ENCODE data around the gene PIP4K2C.
"Not testable (repeated sequence)": the region's sequence is repeated elsewhere in the genome, so short reads cannot be mapped to it uniquely, and the experiment has no call there.

Gene PIP4K2C

GRCh38 chr12:57632073-57632957 lies 41.3 kb downstream of the PIP4K2C start:
- peaks cover 12% of the 10 kb centered on the region for H3K4me1 ChIP-seq (ENCODE audit: insufficient read depth, low read length)
- peak overlapping the region; percentile 59 for H3K4me3 ChIP-seq (ENCODE audit: low read length)
- under 1% methylated on average over 67 of the region's 67 CpGs for WGBS
- H3K27ac ChIP-seq (ENCODE audit: low read depth, low read length), result no peak overlapping the region
- peaks cover 82% of the 10 kb centered on the region for H3K27me3 ChIP-seq (ENCODE audit: insufficient read depth, low read length)
- H3K9ac ChIP-seq (ENCODE audit: low read depth, low read length), result 0 out of 2 replicates have a peak overlapping the region, but pooled peaks have one; percentile 55
- no peaks in the 10 kb centered on the region for H3K9me3 ChIP-seq (ENCODE audit: insufficient read depth, low read depth, low read length)
- no peaks in the 10 kb centered on the region for H3K36me3 ChIP-seq (ENCODE audit: insufficient read depth, low read length)

DNA sequence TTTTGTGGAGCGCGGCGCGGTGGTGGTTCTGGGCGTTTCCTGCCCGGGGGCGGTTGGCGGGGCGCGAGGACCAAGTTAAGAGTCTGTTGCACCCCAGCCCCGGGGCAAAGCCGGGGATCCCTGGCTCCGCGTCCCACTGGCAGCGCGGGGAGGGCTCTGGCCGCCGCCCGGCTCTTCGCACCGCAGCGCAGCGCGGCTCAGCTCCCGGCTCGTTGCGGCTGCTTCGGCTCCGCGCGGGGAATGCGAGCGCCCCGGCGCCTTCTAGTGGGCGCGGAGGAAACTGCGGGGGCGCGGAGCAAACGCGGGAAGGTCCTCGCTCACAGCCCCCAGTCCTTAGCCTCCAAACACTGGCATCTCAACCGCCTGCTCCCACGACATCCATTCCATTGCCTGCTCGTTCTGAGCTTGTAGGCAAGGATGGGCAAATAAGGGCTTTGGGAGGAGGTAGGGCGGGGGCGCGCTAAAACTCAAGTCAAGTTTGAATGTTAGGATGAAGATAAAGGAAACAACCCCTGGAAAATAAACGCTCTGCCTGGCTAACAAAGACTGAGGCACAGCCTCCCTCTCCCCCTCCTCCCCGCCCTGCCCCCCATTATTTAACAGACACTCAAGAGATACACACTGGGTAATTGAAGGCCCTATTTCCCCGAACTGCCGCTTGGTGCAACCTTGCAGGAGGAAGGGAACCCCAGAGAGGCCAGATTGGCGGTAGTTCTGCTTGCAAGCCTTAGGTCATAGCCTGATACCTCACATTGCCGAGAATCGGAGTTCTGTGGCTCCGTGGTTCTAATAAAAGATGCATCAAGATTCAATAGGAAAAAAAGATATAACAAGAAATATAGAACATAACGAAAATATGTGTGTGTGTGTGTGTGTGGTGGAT lies 42.2 kb downstream of the PIP4K2C start, which contains the start of gene B4GALNT1:
B4GALNT1 (minus strand) TSS at position 244 of the 883 bp plus-strand sequence. CDS start 1,069 bp downstream, outside the sequence.
- peaks cover 73% of the 10 kb centered on the region for H3K27me3 ChIP-seq (ENCODE audit: insufficient read depth, low read length)
- peak within 1 kb of the TSS; percentile 59 for H3K4me3 ChIP-seq (ENCODE audit: low read length)
- 0 out of 2 replicates have a peak within 1 kb of the TSS, but pooled peaks have one; percentile 55 for H3K9ac ChIP-seq (ENCODE audit: low read depth, low read length)
- WGBS, result 5% methylated on average over 56 of the region's 58 CpGs
- no peaks in the 10 kb centered on the region for H3K9me3 ChIP-seq (ENCODE audit: insufficient read depth, low read depth, low read length)
- H3K36me3 ChIP-seq (ENCODE audit: insufficient read depth, low read length), result no peaks in the 10 kb centered on the region
- no peak within 1 kb of the TSS for H3K27ac ChIP-seq (ENCODE audit: low read depth, low read length)
- peaks cover 9% of the 10 kb centered on the region for H3K4me1 ChIP-seq (ENCODE audit: insufficient read depth, low read length)

DNA sequence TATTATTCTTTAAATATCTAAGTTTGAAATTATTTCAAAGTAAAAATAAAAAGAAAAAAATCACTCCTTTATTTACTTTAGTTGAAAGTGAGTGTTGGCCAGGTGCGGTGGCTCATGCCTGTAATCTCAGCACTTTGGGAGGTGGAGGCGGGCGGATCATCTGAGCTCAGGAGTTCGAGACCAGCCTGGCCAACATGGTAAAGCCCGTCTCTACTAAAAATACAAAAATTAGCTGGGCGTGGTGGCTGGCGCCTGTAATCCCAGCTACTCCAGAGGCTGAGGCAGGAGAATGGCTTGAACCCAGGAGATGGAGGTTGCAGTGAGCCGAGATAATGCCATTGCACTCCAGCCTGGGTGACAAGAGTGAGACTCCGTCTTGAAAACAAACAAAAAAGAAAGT lies 45.7 kb downstream of the PIP4K2C start:
- not testable (repeated sequence) for H3K27ac ChIP-seq (ENCODE audit: low read depth, low read length)
- 89% methylated on average over 9 of the region's 9 CpGs for WGBS

GRCh38 chr12:57637364-57637763 lies 46.4 kb downstream of the PIP4K2C start:
- H3K9ac ChIP-seq (ENCODE audit: low read depth, low read length), result no peak overlapping the region
- H3K27ac ChIP-seq (ENCODE audit: low read depth, low read length), result no peak overlapping the region
- H3K4me3 ChIP-seq (ENCODE audit: low read length), result no peak overlapping the region
- peaks cover 32% of the 10 kb centered on the region for H3K27me3 ChIP-seq (ENCODE audit: insufficient read depth, low read length)
- WGBS, result 84% methylated on average over 2 of the region's 3 CpGs
- no peaks in the 10 kb centered on the region for H3K36me3 ChIP-seq (ENCODE audit: insufficient read depth, low read length)
- peaks cover 11% of the 10 kb centered on the region; the same call in 1 of the 2 replicates for H3K4me1 ChIP-seq (ENCODE audit: insufficient read depth, low read length)
- H3K9me3 ChIP-seq (ENCODE audit: insufficient read depth, low read depth, low read length), result peaks cover under 1% of the 10 kb centered on the region; the same call in 1 of the 2 replicates

More for the DNA sequence above, 45.7 kb downstream of the PIP4K2C start:
- H3K4me1 ChIP-seq (ENCODE audit: insufficient read depth, low read length); H3K36me3 ChIP-seq (ENCODE audit: insufficient read depth, low read length); H3K4me3 ChIP-seq (ENCODE audit: low read length); H3K9me3 ChIP-seq (ENCODE audit: insufficient read depth, low read depth, low read length); H3K9ac ChIP-seq (ENCODE audit: low read depth, low read length): not testable (repeated sequence)
- peaks cover 38% of the 10 kb centered on the region for H3K27me3 ChIP-seq (ENCODE audit: insufficient read depth, low read length)

GRCh38 chr12:57638096-57638495 lies 47.1 kb downstream of the PIP4K2C start:
- Histone ChIP-seq H3K27me3 (ENCODE audit: insufficient read depth, low read length) (peaks cover 24% of the 10 kb centered on the region), H3K9me3 (ENCODE audit: insufficient read depth, low read depth, low read length) (peaks cover 5% of the 10 kb centered on the region; the same call in 1 of the 2 replicates), H3K4me3 (ENCODE audit: low read length) (no peak overlapping the region), H3K36me3 (ENCODE audit: insufficient read depth, low read length) (no peaks in the 10 kb centered on the region), H3K9ac (ENCODE audit: low read depth, low read length) (no peak overlapping the region), H3K27ac (ENCODE audit: low read depth, low read length) (no peak overlapping the region), H3K4me1 (ENCODE audit: insufficient read depth, low read length) (peaks cover 11% of the 10 kb centered on the region; the same call in 1 of the 2 replicates)
- WGBS, result 93% methylated on average over 3 of the region's 3 CpGs

- H3K4me3 ChIP-seq (ENCODE audit: low read length), result no peak overlapping the region
- 92% methylated on average over 7 of the region's 7 CpGs for WGBS
- no peaks in the 10 kb centered on the region for H3K36me3 ChIP-seq (ENCODE audit: insufficient read depth, low read length)
- H3K27me3 ChIP-seq (ENCODE audit: insufficient read depth, low read length), result 0 out of 2 replicates have a peak, but pooled peaks cover 4% of the 10 kb centered on the region
- no peak overlapping the region for H3K27ac ChIP-seq (ENCODE audit: low read depth, low read length)
- H3K4me1 ChIP-seq (ENCODE audit: insufficient read depth, low read length), result peaks cover 11% of the 10 kb centered on the region; the same call in 1 of the 2 replicates
- H3K9me3 ChIP-seq (ENCODE audit: insufficient read depth, low read depth, low read length), result peaks cover 26% of the 10 kb centered on the region
- no peak overlapping the region for H3K9ac ChIP-seq (ENCODE audit: low read depth, low read length)
These were observed 49.4 kb downstream of the PIP4K2C start for GRCh38 chr12:57640175-57641042.

DNA sequence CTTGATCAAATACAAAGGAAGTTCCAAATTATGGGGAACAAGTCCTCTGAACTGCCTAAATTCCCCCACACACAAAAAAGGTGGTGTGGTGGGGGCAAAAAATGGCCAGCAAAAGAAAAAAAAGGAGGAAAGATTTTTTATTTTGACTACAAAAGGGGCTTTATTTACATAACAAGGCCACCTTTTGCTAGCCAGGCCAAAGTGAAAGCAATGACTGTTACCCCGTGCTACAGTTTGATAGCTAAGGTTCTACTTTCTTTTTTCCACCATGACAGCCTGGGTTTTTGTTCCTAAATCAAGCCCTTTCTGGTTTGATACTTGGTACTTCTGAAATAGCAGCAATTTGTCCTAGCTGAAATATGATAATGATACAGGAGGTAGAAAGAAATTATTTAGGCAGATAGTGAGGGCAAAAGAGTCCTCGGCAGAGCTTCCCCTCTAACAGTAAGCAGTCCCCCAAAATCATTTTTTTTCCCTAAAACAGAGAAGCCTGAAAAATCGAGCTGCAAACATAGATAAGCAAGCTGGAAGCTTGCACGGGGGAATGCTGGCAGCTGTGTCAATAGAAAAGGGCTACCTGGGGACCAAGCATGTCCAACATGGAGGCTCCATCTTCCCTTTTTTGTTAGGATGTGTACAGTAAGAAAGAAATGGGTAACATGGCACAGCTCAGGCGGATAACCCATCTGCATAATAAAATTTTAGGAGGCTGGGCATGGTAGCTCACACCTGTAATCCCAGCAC lies 50.9 kb downstream of the PIP4K2C start:
- H3K4me3 ChIP-seq (ENCODE audit: low read length), result no peak overlapping the region
- WGBS, result 75% methylated on average over 5 of the region's 5 CpGs
- H3K27me3 ChIP-seq (ENCODE audit: insufficient read depth, low read length), result no peaks in the 10 kb centered on the region
- H3K4me1 ChIP-seq (ENCODE audit: insufficient read depth, low read length), result peaks cover 11% of the 10 kb centered on the region; the same call in 1 of the 2 replicates
- H3K9ac ChIP-seq (ENCODE audit: low read depth, low read length), result no peak overlapping the region
- H3K27ac ChIP-seq (ENCODE audit: low read depth, low read length), result no peak overlapping the region
- peaks cover 37% of the 10 kb centered on the region for H3K9me3 ChIP-seq (ENCODE audit: insufficient read depth, low read depth, low read length)
- no peaks in the 10 kb centered on the region for H3K36me3 ChIP-seq (ENCODE audit: insufficient read depth, low read length)

- H3K4me1 ChIP-seq (ENCODE audit: insufficient read depth, low read length); H3K27ac ChIP-seq (ENCODE audit: low read depth, low read length); H3K27me3 ChIP-seq (ENCODE audit: insufficient read depth, low read length); H3K36me3 ChIP-seq (ENCODE audit: insufficient read depth, low read length); H3K4me3 ChIP-seq (ENCODE audit: low read length); H3K9ac ChIP-seq (ENCODE audit: low read depth, low read length): not testable (repeated sequence)
- WGBS, result 71% methylated on average over 13 of the region's 13 CpGs
- H3K9me3 ChIP-seq (ENCODE audit: insufficient read depth, low read depth, low read length), result peaks cover 37% of the 10 kb centered on the region
These were observed 55.1 kb downstream of the PIP4K2C start for GRCh38 chr12:57645990-57646658.

DNA sequence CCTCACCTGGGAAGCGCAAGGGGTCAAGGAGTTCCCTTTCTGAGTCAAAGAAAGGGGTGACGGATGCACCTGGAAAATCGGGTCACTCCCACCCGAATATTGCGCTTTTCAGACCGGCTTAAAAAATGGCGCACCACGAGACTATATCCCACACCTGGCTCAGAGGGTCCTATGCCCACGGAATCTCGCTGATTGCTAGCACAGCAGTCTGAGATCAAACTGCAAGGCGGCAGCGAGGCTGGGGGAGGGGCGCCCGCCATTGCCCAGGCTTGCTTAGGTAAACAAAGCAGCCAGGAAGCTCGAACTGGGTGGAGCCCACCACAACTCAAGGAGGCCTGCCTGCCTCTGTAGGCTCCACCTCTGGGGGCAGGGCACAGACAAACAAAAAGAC lies 55.7 kb downstream of the PIP4K2C start:
- H3K27me3 ChIP-seq (ENCODE audit: insufficient read depth, low read length); H3K27ac ChIP-seq (ENCODE audit: low read depth, low read length); H3K36me3 ChIP-seq (ENCODE audit: insufficient read depth, low read length); H3K9ac ChIP-seq (ENCODE audit: low read depth, low read length); H3K4me3 ChIP-seq (ENCODE audit: low read length); H3K4me1 ChIP-seq (ENCODE audit: insufficient read depth, low read length): not testable (repeated sequence)
- H3K9me3 ChIP-seq (ENCODE audit: insufficient read depth, low read depth, low read length), result peaks cover 37% of the 10 kb centered on the region
- WGBS, result 60% methylated on average over 1 of the region's 15 CpGs

Measured in HUES64 (cell line).